Ascending aorta (tissue), 2 donors: ENCODE results near the gene RALGAPA1. TPM values are rescaled to one million over a fixed set of nuclear protein-coding genes. Genes with fewer than 3 reads are reported as not detected.
A peak's percentile ranks its signal among the peaks of the same experiment; 100 is the strongest.
"Not testable (repeated sequence)": the region's sequence is repeated elsewhere in the genome, so short reads cannot be mapped to it uniquely, and the experiment has no call there.

ENCODE experiments used
- DNase-seq, 2 donors: peaks; one replicate each; pipeline ENCODE4 v3.0.0-alpha.2; 2019; ENCODE audit warnings: low spot score in 2 of 2
- H3K27ac ChIP-seq, 2 donors: fragments of 200-600 bp; sonication (generic); one replicate each; pipeline ENCODE4 v1.5.1; 2016 to 2017; ENCODE audit warnings: mild to moderate bottlenecking in 1 of 2
- H3K27me3 ChIP-seq: fragments of 200-600 bp; sonication (generic); one replicate; pipeline ENCODE4 v1.5.1; 2017
- H3K36me3 ChIP-seq, 2 donors: fragments of 200-600 bp; sonication (generic); one replicate each; pipeline ENCODE4 v1.5.1; 2016
- H3K4me1 ChIP-seq, 2 donors: fragments of 200-600 bp; sonication (generic); one replicate each; pipeline ENCODE4 v1.5.1; 2016 to 2017; ENCODE audit warnings: mild to moderate bottlenecking in 1 of 2
- H3K4me3 ChIP-seq, 2 donors: fragments of 200-600 bp; sonication (generic); one replicate each; pipeline ENCODE4 v1.5.1; 2016 to 2017; ENCODE audit warnings: mild to moderate bottlenecking in 1 of 2
- H3K9me3 ChIP-seq, 2 donors: fragments of 200-600 bp; sonication (generic); one replicate each; pipeline ENCODE4 v1.5.1; 2016
- CTCF ChIP-seq, 3 experiments: fragments of 200-600 bp in 2 of 3; fragments of 450-650 bp in 1 of 3; sonication (generic) in 2 of 3; IDR thresholded peaks; one replicate each; pipeline ENCODE4 v1.5.1; 2016 to 2019; ENCODE audit warnings: antibody characterized with exemption in 3 of 3, mild to moderate bottlenecking in 1 of 3, moderate library complexity in 1 of 3
- intact Hi-C: fragments of 100-400 bp; cut with DNase I; formaldehyde crosslinking; loops from one replicate; pipeline ENCODE4 v1.15.1; 2023
- total RNA-seq: library from RNA; depleted of rRNA; stranded (reverse); fragments of >200 nt; gene quantifications from one replicate; pipeline ENCODE4 v1.1.0, GENCODE V29; 2016

Gene RALGAPA1
- total RNA-seq, 1 donor from 2014 or later = 101 TPM

- peak overlapping the region; percentile 90 to 92 for H3K4me3 ChIP-seq
- peaks cover 0 to 4% of the 10 kb centered on the region in 2 donors for H3K4me1 ChIP-seq
- H3K27me3 ChIP-seq = no peaks in the 10 kb centered on the region
- peak overlapping the region; percentile 98 to 99 for H3K27ac ChIP-seq
- no peak for DNase-seq
- no peaks in the 10 kb centered on the region for H3K9me3 ChIP-seq
- intact Hi-C loops = loop anchor here (1.0 to 10.0 kb wide), 6 partner anchors 17 to 951 kb away; partner anchors contain the start of genes BAZ1A, FAM177A1, MBIP and NFKBIA
- TF ChIP-seq CTCF (IDR thresholded peaks at IDR 0.05) = no peak
- H3K36me3 ChIP-seq = no peaks in the 10 kb centered on the region
Observed at GRCh38 chr14:35825968-35826217, 16.8 kb upstream of the RALGAPA1 start.

- H3K27me3 ChIP-seq, DNase-seq, H3K4me1 ChIP-seq, H3K9me3 ChIP-seq, H3K36me3 ChIP-seq, H3K27ac ChIP-seq: not testable (repeated sequence)
- peak overlapping the region in 1 of 2 donors; percentile 90 for H3K4me3 ChIP-seq
- intact Hi-C loops = loop anchor here (10.0 kb wide), 3 partner anchors 420 to 950 kb away; partner anchors contain the start of genes BAZ1A, FAM177A1 and NFKBIA
Observed at GRCh38 chr14:35824446-35825165, 15.5 kb upstream of the RALGAPA1 start.

GRCh38 chr14:35822501-35822900 lies 13.4 kb upstream of the RALGAPA1 start:
- no peak overlapping the region for H3K27ac ChIP-seq
- H3K4me3 ChIP-seq = no peak overlapping the region
- no peaks in the 10 kb centered on the region for H3K36me3 ChIP-seq
- TF ChIP-seq CTCF (IDR thresholded peaks at IDR 0.05) = no peak
- peaks cover 0 to 2% of the 10 kb centered on the region in 2 donors for H3K4me1 ChIP-seq
- DNase-seq = no peak
- intact Hi-C loops = loop anchor here (10.0 kb wide), 3 partner anchors 418 to 948 kb away; partner anchors contain the start of genes BAZ1A, FAM177A1 and NFKBIA
- no peaks in the 10 kb centered on the region for H3K9me3 ChIP-seq
- H3K27me3 ChIP-seq = no peaks in the 10 kb centered on the region

- H3K27ac ChIP-seq = no peak overlapping the region
- H3K4me3 ChIP-seq = no peak overlapping the region
- intact Hi-C loops = loop anchor here (10.0 kb wide), 3 partner anchors 417 to 947 kb away; partner anchors contain the start of genes BAZ1A, FAM177A1 and NFKBIA
- no peaks in the 10 kb centered on the region for H3K27me3 ChIP-seq
- no peak for DNase-seq
- TF ChIP-seq CTCF (IDR thresholded peaks at IDR 0.05) = peak; percentile 10 to 63 (median 56)
- no peaks in the 10 kb centered on the region for H3K4me1 ChIP-seq
- no peaks in the 10 kb centered on the region for H3K36me3 ChIP-seq
- H3K9me3 ChIP-seq = no peaks in the 10 kb centered on the region
Observed at GRCh38 chr14:35821564-35822411, 12.7 kb upstream of the RALGAPA1 start.

- Histone ChIP-seq H3K36me3 (no peaks in the 10 kb centered on the region), H3K4me1 (no peaks in the 10 kb centered on the region), H3K9me3 (no peaks in the 10 kb centered on the region), H3K27me3 (no peaks in the 10 kb centered on the region), H3K27ac (no peak overlapping the region), H3K4me3 (no peak overlapping the region)
- no peak for TF ChIP-seq CTCF (IDR thresholded peaks at IDR 0.05)
- no peak for DNase-seq
- intact Hi-C loops = loop anchor here (10.0 kb wide), 3 partner anchors 415 to 945 kb away; partner anchors contain the start of genes BAZ1A, FAM177A1 and NFKBIA
Observed at GRCh38 chr14:35819591-35820540, 10.8 kb upstream of the RALGAPA1 start.
